ENCODE measurements around the gene GPATCH8. TPM values are rescaled to one million over a fixed set of nuclear protein-coding genes. Genes with fewer than 3 reads are reported as not detected.

GPATCH8 gene
- total and polyA plus RNA-seq, 2 of the 8 experiments (the other 6 are each of a cell fraction or from before 2014, with no cell fraction given) = 20.5 to 58.1 TPM

- TF ChIP-seq ATF2 (IDR thresholded peaks at IDR 0.05; ENCODE audit: low read length) (no peak), NRF1 (IDR thresholded peaks at IDR 0.05; ENCODE audit: low read depth, low read length) (no peak)
These were observed 85.7 kb downstream of the GPATCH8 start (continued) for GRCh38 chr17:44417553-44417952.

All from H1 (cell line).